ENCODE measurements around the gene CCBE1.

CCBE1 gene

GRCh38 chr18:59514203-59514602 lies 183.0 kb downstream of the CCBE1 start:
- no peak overlapping the region for H3K4me3 Mint-ChIP-seq
- intact Hi-C loops (cut with micrococcal nuclease): no loop called here
- H3K27ac Mint-ChIP-seq: no peak overlapping the region
- H3K36me3 Mint-ChIP-seq (ENCODE audit: low read depth): no peaks in the 10 kb centered on the region
- H3K27me3 Mint-ChIP-seq: peaks cover 2% of the 10 kb centered on the region
- no peaks in the 10 kb centered on the region for H3K4me1 Mint-ChIP-seq (ENCODE audit: low read depth)
- no peaks in the 10 kb centered on the region for H3K9me3 Mint-ChIP-seq

- Mint-ChIP-seq H3K4me3 (no peak overlapping the region), H3K27ac (no peak overlapping the region), H3K4me1 (ENCODE audit: low read depth) (no peaks in the 10 kb centered on the region), H3K9me3 (no peaks in the 10 kb centered on the region), H3K27me3 (peaks cover 2% of the 10 kb centered on the region), H3K36me3 (ENCODE audit: low read depth) (no peaks in the 10 kb centered on the region)
- intact Hi-C loops (cut with micrococcal nuclease): no loop called here
These were observed 185.0 kb downstream of the CCBE1 start for GRCh38 chr18:59512025-59512755.

- H3K4me1 Mint-ChIP-seq (ENCODE audit: low read depth): no peaks in the 10 kb centered on the region
- intact Hi-C loops (cut with micrococcal nuclease): no loop called here
- no peak overlapping the region for H3K4me3 Mint-ChIP-seq
- H3K36me3 Mint-ChIP-seq (ENCODE audit: low read depth): no peaks in the 10 kb centered on the region
- no peaks in the 10 kb centered on the region for H3K9me3 Mint-ChIP-seq
- no peak overlapping the region for H3K27ac Mint-ChIP-seq
- H3K27me3 Mint-ChIP-seq: peaks cover 2% of the 10 kb centered on the region
These were observed 187.5 kb downstream of the CCBE1 start for GRCh38 chr18:59509481-59510442.

- Mint-ChIP-seq H3K36me3 (ENCODE audit: low read depth) (no peaks in the 10 kb centered on the region), H3K27ac (no peak overlapping the region), H3K4me1 (ENCODE audit: low read depth) (no peaks in the 10 kb centered on the region), H3K9me3 (no peaks in the 10 kb centered on the region), H3K27me3 (no peaks in the 10 kb centered on the region), H3K4me3 (no peak overlapping the region)
- intact Hi-C loops (cut with micrococcal nuclease): no loop called here
These were observed 191.9 kb downstream of the CCBE1 start for GRCh38 chr18:59505356-59505755.

GRCh38 chr18:59502274-59503175 lies 194.7 kb downstream of the CCBE1 start:
- H3K27ac Mint-ChIP-seq: no peak overlapping the region
- H3K36me3 Mint-ChIP-seq (ENCODE audit: low read depth): no peaks in the 10 kb centered on the region
- H3K4me3 Mint-ChIP-seq: no peak overlapping the region
- no peaks in the 10 kb centered on the region for H3K27me3 Mint-ChIP-seq
- intact Hi-C loops (cut with micrococcal nuclease): no loop called here
- no peaks in the 10 kb centered on the region for H3K4me1 Mint-ChIP-seq (ENCODE audit: low read depth)
- peaks cover 9% of the 10 kb centered on the region for H3K9me3 Mint-ChIP-seq

- Mint-ChIP-seq H3K4me3 (no peak overlapping the region), H3K27me3 (no peaks in the 10 kb centered on the region), H3K9me3 (peaks cover 9% of the 10 kb centered on the region), H3K27ac (no peak overlapping the region), H3K4me1 (ENCODE audit: low read depth) (no peaks in the 10 kb centered on the region), H3K36me3 (ENCODE audit: low read depth) (no peaks in the 10 kb centered on the region)
- intact Hi-C loops (cut with micrococcal nuclease): no loop called here
These were observed 195.3 kb downstream of the CCBE1 start for GRCh38 chr18:59501920-59502273.

GRCh38 chr18:59500765-59501164 lies 196.5 kb downstream of the CCBE1 start:
- intact Hi-C loops (cut with micrococcal nuclease): no loop called here
- peaks cover 9% of the 10 kb centered on the region for H3K9me3 Mint-ChIP-seq
- no peaks in the 10 kb centered on the region for H3K27me3 Mint-ChIP-seq
- no peak overlapping the region for H3K4me3 Mint-ChIP-seq
- no peaks in the 10 kb centered on the region for H3K36me3 Mint-ChIP-seq (ENCODE audit: low read depth)
- no peak overlapping the region for H3K27ac Mint-ChIP-seq
- H3K4me1 Mint-ChIP-seq (ENCODE audit: low read depth): no peaks in the 10 kb centered on the region

- no peak overlapping the region for H3K27ac Mint-ChIP-seq
- peaks cover 9% of the 10 kb centered on the region for H3K9me3 Mint-ChIP-seq
- H3K27me3 Mint-ChIP-seq: no peaks in the 10 kb centered on the region
- H3K4me1 Mint-ChIP-seq (ENCODE audit: low read depth): no peaks in the 10 kb centered on the region
- intact Hi-C loops (cut with micrococcal nuclease): no loop called here
- H3K4me3 Mint-ChIP-seq: no peak overlapping the region
- H3K36me3 Mint-ChIP-seq (ENCODE audit: low read depth): no peaks in the 10 kb centered on the region
These were observed 198.6 kb downstream of the CCBE1 start for GRCh38 chr18:59498506-59499086.

- no peak overlapping the region for H3K4me3 Mint-ChIP-seq
- no peaks in the 10 kb centered on the region for H3K27me3 Mint-ChIP-seq
- H3K4me1 Mint-ChIP-seq (ENCODE audit: low read depth): no peaks in the 10 kb centered on the region
- no peaks in the 10 kb centered on the region for H3K9me3 Mint-ChIP-seq
- no peaks in the 10 kb centered on the region for H3K36me3 Mint-ChIP-seq (ENCODE audit: low read depth)
- intact Hi-C loops (cut with micrococcal nuclease): no loop called here
- H3K27ac Mint-ChIP-seq: no peak overlapping the region
These were observed 204.3 kb downstream of the CCBE1 start for GRCh38 chr18:59492756-59493421.

- H3K27me3 Mint-ChIP-seq: no peaks in the 10 kb centered on the region
- no peaks in the 10 kb centered on the region for H3K36me3 Mint-ChIP-seq (ENCODE audit: low read depth)
- H3K27ac Mint-ChIP-seq: no peak overlapping the region
- H3K9me3 Mint-ChIP-seq: no peaks in the 10 kb centered on the region
- intact Hi-C loops (cut with micrococcal nuclease): no loop called here
- no peak overlapping the region for H3K4me3 Mint-ChIP-seq
- no peaks in the 10 kb centered on the region for H3K4me1 Mint-ChIP-seq (ENCODE audit: low read depth)
These were observed 208.3 kb downstream of the CCBE1 start for GRCh38 chr18:59488899-59489298.

GRCh38 chr18:59485382-59485781 lies 211.8 kb downstream of the CCBE1 start:
- H3K9me3 Mint-ChIP-seq: no peaks in the 10 kb centered on the region
- no peaks in the 10 kb centered on the region for H3K4me1 Mint-ChIP-seq (ENCODE audit: low read depth)
- intact Hi-C loops (cut with micrococcal nuclease): no loop called here
- no peak overlapping the region for H3K4me3 Mint-ChIP-seq
- H3K27me3 Mint-ChIP-seq: no peaks in the 10 kb centered on the region
- H3K36me3 Mint-ChIP-seq (ENCODE audit: low read depth): no peaks in the 10 kb centered on the region
- no peak overlapping the region for H3K27ac Mint-ChIP-seq

- no peaks in the 10 kb centered on the region for H3K27me3 Mint-ChIP-seq
- no peaks in the 10 kb centered on the region for H3K36me3 Mint-ChIP-seq (ENCODE audit: low read depth)
- no peak overlapping the region for H3K27ac Mint-ChIP-seq
- H3K4me3 Mint-ChIP-seq: no peak overlapping the region
- H3K4me1 Mint-ChIP-seq (ENCODE audit: low read depth): no peaks in the 10 kb centered on the region
- no peaks in the 10 kb centered on the region for H3K9me3 Mint-ChIP-seq
- intact Hi-C loops (cut with micrococcal nuclease): no loop called here
These were observed 212.5 kb downstream of the CCBE1 start for GRCh38 chr18:59484561-59485328.

Data from dendritic cell treated with granulocyte-macrophage colony-stimulating factor and Interleukin-4, amounts not matched to agents 40 ng/mL and 50 ng/mL, for 4 days (primary cell).